GM19395 (cell line): ENCODE measurements around the gene PTAFR.

ENCODE experiments used
- ATAC-seq: cut with Tn5 transposase; IDR thresholded peaks from one replicate; pipeline ENCODE4 v1.9.1; 2021; ENCODE audit warnings: mild to moderate bottlenecking, moderate library complexity; ENCODE audit not compliant: unreplicated experiment

The PTAFR gene, protein sequence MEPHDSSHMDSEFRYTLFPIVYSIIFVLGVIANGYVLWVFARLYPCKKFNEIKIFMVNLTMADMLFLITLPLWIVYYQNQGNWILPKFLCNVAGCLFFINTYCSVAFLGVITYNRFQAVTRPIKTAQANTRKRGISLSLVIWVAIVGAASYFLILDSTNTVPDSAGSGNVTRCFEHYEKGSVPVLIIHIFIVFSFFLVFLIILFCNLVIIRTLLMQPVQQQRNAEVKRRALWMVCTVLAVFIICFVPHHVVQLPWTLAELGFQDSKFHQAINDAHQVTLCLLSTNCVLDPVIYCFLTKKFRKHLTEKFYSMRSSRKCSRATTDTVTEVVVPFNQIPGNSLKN

DNA sequence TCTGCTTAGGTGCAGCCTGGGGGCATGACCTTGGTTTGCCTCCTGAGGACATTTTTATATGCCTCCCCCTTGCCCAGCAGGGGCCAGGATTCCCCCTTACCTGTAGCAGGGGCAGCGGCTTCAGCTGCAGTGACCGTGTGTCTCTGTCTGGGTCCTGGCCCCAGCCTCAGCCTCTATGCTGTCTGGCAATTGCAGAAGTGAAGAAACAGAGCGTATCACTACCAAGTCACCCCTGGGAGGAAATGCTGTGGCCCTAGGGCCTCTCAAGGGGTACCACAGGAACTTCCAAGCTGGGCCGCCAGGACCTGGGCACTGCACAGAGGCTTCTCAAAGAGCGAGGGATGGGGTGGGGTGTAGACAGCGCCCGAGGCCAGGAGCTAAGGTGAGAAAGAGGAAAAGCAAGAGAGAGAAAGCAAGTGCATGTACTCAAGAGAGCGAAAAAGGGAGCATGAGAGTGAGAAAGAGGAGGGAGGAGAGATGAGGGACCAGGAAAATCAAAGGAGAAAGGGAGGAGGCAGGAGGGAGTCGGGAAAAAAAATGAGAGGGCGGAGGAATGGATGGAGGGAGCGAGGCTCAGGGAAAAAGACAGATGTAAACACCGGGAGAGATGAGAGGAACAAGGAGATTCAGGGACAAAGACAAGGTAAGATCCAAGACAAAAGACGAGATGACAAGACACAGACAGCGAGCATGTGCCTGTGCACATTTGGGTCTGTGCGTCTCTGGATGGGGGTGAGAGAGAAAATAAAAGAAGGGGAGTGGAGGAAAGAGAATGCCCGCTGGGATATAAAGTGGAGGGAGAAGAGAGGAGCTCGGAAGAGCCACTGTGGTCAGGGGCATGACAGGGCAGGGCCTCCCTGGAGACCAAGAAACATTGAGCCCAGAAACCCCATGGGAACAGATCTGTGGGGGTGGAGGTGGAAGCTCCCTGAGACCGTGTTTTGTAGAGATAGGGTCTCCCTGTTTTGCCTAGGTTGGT is at the start of gene PTAFR:
PTAFR (minus strand) TSS at position 199 of the 979 bp plus-strand sequence. CDS start 25,669 bp downstream, outside the sequence.
- no peak for ATAC-seq

DNA sequence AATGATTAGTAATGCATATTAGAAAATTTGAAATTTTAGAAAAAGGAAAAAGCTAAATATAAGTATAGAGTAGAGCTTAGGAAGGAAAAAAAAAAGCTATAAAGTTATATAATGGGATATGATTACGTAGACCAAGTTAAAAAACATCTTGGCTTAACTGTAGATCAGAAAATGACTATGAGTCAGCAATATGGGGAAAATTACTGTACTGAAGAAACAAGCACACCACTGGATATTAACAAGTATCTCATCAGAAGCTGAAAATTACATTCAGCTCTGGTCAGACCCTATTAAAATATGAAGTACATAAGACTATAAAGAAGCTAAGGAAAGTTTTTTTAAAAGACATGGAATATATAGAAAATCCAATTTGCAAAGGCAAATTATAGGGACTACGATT is 36.8 kb upstream of the PTAFR start:
- no peak for ATAC-seq

DNA sequence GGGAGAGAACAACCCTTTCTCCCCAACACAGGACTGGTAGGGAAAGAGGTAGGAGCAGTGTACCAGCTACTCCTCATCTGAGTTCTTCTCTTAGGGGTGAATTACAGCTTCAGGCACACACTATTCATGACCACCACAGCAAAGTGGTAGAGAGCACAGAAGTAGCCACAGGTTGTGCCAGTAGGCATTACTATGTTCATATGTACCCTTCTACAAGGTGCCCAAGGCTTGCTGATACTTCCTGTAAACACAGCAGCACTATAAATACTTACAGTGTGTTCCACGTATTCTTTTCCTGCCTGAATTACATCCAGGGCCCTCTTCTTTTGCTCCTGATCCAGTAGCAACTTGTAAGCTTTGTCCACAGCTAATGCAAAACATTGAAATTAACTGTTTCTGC is 33.2 kb upstream of the PTAFR start:
- no peak for ATAC-seq

DNA sequence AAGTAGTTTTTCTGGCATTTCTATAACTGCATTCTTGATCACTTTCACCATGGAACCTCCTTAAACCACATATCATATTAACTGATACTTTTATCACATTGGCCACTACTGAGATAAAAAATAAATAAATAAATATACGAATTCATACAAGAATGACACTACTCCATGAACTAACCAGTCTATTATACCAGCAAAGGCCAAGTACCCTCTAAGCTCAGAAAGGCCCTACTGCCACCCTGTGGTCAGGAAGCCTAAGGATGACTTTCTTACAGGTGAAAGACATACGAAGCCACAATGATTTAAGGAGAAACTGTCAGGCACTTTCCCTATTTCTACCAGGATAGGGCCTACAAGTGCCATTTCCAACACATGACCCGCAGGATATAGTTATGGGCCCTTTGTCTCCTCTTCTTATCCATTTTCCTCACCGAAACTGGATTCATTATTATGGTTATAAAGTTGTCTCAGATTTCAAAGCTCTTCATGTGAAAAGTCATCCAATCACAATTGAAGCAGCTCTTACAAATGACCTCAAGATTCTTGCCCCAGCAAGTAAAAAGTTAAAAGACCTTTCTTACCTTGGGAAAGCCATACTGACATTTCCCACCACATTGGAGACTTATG is 32.4 kb upstream of the PTAFR start:
- ATAC-seq: no peak

DNA sequence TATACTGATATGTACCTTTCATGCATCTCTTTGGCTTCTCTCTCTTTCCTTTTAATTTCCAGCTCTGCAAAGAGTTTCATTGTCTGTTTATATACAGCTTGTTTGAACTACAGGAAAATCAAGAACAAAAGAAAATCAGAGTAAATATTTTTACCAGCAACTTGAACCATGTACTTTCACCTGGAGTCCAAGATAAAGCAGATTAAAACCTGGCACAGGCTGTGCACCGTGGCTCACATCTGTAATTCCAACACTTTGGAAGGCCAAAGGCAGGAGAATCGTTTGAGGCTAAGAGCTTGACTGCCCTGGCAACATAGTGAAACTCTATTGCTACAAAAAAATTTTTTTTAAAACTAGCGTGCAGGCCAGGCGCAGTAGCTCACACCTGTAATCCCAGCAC is 28.8 kb upstream of the PTAFR start:
- no peak for ATAC-seq

DNA sequence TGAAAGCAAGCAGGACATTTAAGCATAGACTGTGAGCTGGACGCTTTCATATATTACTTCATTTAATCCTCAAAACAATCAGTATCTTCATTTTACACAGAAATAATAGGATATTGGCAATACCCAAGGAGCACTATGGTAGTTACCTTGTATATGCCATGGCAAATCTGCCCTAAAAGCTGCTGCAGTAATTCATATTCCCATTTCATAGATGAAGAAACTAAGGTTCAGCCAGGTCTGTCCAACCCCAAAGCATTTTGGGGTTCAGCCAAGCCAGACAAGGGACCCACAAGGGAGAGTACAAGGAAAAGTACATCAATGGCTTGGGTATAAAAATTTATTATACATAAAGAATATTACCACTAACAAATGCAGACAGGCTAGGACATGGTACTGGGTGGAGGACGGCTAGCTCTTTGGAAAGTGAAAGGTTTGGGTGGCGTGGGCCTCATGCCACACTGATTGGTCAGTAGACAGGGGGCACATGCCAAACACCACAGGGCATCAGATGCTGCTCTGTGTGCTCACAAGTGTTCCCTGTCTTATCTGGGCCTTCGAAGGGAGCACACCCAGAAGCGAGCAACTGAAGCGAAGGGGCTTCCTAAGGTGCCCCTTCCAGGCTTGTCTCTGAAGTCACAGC is 23.9 kb upstream of the PTAFR start:
- no peak for ATAC-seq

DNA sequence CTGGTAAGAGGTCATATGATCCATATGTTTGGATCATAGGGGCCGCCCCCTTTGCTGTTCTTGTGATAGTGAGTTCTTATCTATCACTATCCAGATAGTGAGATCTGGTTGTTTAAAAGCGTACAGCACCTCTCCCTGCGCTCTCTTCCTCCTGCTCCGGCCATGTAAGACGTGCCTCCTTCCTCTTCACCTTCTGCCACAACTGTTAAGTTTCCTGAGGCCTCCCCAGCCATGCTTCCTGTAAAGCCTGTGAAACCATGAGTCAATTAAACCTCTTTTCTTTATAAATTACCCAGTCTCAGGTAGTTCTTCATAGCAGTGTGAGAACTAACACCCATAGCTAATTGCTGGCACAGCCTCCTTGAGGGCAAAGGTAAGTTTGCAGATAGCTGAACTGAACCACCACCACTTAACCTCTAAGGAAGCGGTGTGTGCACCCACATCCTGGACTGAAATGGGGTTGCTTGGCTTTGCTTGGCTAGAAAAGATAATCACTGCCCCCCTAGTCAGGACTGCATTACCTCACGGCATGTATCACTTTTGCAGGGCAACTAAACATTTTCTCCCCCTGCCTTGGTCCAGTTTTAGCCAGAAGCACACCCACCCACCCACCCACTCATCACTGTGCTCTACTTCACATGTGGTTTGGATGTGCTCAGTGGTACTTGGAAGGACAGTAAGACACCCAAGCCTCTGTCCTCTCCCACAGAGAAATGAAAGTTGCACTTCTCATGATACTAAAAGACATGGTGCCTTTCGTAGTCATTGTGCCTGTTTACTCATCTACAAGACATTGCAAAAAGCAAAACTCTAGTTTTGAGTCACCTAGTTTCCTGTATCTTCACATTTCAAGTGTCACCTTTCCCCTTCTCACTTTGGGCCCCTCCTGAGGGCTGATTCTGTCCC is 23.1 kb upstream of the PTAFR start:
- peak; percentile 82 for ATAC-seq

DNA sequence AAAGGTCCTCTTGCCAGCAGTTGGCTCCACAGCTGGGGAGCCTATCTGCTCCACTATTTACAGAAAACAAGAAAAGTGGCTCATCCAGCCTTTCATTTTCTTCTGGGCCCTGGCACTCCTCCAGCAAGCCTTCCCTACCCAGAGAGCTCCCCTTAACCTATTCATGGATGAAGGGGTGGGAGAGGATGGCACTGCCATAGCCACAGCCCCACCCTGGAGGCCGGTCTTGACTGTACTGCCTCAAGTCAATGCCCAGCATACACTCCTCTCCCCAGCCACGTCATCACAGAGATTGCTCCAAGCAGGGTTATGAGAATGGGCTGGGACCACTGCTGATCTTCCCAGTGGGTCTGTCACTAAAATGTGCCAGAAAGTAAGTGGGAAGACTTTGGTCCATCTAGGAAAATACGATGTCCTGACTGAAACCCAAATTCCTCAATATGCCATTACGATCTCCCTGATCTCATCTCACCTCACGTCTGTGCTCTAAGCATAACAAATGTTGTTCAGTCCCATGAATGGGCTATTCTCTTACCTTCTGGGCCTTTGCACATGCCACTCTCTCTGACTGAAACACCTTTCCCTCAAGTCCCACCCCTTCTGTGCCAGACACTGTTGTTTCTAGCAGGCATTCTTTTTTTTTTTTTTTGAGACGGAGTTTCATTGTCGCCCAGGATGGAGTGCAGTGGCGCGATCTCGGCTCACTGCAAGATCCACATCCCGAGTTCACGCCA is 21.4 kb upstream of the PTAFR start:
- no peak for ATAC-seq

DNA sequence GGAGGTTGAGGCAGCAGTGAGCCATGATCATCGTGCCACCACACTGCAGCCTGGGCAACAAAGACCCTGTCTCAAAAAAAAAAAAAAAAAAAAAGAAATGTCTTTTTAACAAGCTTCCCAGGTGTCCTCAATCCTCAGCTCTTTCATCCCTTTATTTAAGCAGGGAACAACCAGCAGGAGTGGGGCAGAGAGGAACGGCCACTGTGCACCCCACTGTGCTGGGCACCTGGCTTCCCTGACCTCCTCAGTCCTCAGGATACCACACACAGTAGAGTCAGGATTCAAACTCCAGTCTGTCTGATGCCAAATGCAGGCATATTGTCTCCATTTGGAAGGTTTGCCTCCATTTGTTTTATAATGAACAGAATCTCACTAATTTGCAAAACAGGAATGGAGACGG is 19.8 kb upstream of the PTAFR start:
- ATAC-seq: no peak

DNA sequence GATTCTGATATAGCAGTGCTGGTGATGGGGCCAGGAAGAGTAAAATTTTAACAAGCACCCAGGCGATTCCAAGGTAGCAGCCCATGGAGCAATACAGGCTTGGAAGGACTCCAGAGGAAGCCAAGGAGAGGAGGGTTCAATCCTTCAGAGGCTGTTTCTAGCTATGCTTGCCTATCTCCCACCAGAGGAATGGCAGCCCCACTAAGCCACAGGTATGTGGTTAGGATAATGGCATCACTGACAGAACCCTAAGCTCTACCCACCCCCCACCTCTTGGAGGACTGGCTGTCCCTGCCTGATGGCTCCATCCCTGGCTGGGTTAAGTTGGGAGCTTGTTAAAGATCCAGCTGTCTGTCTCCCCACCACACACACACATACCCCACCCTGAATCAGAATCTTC is 19.3 kb upstream of the PTAFR start:
- ATAC-seq: no peak

DNA sequence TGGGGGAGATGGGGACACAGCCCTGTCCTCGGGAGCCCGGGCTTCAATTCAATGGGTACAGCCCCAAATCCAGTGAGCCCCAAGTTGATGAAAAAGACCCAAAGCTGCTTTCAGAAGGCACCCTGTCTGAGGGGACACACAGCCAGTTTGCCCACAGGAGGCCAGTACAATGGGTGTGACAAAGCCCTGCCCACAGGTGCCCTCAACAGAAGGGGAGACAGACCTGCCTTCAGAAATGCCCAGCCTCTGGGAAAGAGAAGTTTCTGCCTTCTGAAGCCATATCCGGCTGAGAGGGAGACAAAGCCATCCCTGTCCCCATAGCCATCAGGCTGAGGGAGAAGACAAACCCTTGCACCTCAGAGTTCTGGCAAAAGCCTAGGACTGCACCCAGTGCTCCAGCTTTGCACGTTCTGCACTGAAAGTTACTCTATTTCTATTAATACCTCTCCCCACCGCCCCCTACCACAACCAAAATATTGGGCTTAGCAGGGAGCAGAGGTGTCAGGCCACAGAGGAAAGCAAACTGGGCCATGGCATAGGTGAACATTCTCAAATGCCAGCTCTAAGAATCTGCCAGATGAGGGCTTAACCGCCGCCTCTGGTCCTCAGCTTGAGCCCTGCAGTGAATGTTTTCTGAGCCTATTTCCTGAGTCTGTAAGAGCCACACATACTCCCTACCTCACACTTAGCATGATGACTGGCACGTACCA is 18.0 kb upstream of the PTAFR start:
- no peak for ATAC-seq

DNA sequence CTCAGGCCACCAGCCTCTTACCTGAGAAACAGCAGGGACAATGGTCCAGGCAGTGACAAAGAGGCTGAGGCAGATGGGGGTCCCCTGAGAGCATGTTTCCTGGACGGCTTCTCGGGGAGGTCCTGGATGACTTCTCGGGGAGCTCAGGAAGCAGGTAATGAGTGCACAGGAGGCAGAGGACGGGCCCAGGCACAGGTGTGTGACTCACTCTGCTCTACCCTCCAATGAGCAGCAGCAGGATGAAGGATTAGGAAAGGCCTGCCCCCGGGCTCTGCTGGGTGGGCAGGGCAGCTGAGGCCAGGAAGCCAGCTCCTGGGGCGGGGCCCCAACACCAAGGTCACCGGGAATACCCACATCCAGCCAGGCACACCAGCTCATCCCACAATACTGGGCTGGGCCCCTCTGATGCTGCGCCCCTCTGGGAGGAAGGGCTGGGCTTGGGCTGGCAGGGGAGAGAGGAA is 17.2 kb upstream of the PTAFR start:
- ATAC-seq: no peak

DNA sequence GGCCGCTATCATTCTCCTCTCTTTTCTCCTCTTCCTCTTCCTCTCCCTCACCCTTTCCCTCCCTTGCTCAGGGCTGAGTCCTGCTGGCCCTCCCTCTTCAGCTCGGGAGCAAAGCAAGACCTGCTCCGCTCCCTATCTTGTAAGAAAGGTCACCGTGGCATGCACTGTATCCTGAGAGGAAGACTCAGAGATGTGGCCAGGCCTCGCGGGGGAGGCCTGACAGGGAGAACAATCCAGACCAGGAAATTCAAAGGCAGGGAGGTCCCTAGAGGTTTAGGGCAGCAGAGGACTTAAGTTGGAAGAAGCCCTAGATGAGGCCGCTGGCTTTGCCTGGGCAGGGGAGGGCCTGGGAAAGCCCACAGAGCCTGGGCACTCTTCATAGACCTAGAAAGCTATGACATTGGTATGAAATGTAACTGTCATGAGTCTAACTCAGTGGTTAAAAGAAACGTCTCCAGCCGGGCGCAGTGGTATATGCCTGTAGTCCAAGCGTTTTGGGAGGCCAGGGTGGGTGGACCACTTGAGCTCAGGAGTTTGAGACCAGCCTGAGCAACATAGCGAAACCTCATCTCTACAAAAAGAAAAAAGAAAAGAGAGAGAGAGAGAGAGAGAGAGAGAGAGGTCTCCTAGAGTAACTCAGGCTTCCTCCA is 14.6 kb upstream of the PTAFR start:
- no peak for ATAC-seq

DNA sequence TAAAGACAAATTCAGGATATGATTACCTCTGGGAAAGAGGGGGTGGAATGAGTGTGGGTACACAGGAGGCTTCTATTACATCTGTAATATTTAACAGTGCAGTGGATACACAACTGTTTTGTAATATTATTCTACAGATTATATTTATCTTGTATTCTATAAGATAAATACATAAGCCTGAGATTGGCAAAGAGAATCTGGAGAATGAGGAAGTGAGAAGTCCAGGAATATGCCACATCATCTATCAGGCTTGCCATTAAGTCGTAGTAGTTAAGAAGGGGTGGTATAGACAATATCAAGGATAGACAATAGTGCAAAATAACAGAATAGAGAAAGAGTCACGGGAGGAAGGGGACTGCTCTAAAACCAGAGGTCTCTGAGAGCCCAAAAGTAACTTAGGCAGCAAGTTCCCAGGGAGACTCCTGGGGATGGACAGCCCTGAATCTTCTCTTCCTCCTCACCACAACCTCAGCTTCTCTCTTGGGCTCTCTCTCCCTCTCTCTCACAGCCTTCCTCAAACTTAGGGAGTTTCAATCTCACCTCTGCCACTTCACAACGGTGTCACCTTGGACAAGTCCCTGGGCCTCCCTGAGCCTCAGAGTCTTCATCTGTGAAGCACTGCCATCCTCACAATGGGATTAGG is 14.0 kb upstream of the PTAFR start:
- ATAC-seq: no peak

DNA sequence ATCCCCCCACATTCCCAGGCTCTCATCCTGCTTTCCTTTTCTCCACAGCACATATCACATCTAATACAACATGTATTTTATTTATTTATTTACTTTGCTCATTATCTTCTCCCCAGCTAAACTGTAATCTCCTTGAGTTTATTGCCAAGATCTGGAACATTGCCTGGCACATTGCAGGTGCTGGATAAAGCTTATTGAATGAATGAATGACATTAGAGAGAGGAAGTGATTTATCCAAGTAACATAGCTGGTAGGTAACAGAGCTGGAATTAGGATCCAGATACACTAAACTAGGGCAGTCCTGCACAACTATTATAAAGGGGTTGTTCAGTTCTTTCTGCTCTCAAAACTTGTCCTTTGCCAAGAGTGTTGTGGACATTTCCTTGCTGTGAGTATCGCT is 8.6 kb upstream of the PTAFR start:
- ATAC-seq: no peak

DNA sequence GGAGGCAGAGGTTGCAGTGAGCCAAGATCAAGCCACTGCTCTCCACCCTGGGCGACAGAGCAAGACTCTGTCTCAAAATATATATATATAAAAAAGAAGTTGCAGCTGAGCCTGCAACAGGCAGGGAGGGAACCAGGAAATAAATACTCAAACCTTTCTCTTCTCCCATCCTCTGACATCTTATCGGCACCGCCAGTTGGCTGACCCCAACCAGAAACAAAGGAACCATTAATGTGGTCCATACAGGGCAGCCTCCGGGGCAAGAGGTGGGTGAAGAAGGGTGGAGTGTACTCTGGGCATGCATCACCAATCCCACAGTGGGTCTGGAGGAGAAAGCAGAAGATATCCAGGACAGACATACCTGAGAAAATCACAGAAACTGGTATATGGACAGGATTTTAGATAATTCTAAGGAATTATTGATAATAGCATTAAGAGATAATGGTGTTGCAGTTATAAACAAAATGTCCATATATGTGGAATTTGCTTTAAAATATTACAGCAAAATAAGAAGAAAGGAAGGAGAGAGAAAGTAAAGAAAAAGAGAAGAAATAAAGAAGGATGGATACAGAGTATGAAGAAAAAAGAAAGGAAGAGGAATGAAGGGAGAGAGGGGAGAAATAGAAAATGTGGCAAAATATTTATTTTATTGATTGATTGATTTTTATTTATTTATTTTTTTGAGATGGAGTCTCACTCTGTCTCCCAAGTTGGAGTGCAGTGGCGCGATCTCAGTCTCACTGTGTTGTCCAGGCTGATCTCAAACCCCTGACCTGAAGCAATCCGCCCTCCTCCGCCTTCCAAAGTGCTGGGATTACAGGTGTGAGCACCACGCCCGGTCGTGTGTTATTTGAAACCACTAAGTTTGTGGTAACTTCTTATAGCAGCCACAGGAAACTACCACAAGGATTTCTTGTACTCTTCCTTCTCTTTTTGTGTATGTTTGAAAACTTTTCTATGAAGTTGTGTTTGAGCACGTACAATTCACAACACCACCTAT is 4.1 kb upstream of the PTAFR start:
- no peak for ATAC-seq
